HL-60 (cell line): ENCODE results near the gene SPTB.

ENCODE experiments used
- DNase-seq, 2 experiments: peaks; one replicate each; pipeline ENCODE4 v3.0.0-alpha.2; 2010 to 2020; ENCODE audit warnings: low read depth in 1 of 2, low spot score in 1 of 2
- H3K27ac ChIP-seq: fragments of 250-450 bp; sonication (Bioruptor Pico); replicated peaks from 2 replicates; pipeline ENCODE4 v1.5.1; 2020; ENCODE audit warnings: mild to moderate bottlenecking, moderate library complexity
- H3K27me3 ChIP-seq: fragments of 250-450 bp; sonication (Bioruptor Pico); 2 replicates; pipeline ENCODE4 v1.5.1; 2021; ENCODE audit warnings: mild to moderate bottlenecking, moderate library complexity; ENCODE audit not compliant: insufficient read depth, poor library complexity, severe bottlenecking
- H3K4me3 ChIP-seq: replicated peaks from 2 replicates; pipeline ENCODE4 v1.5.1; 2011; ENCODE audit warnings: mild to moderate bottlenecking, control low read depth, low read length; ENCODE audit not compliant: insufficient read depth
- CTCF ChIP-seq: IDR thresholded peaks from one replicate; pipeline ENCODE4 v1.5.1; 2011; ENCODE audit warnings: low read length, control low read depth, inconsistent platforms; ENCODE audit not compliant: insufficient read depth
- GABPA ChIP-seq: IDR thresholded peaks from 2 replicates; pipeline ENCODE4 v1.6.1; 2012; ENCODE audit warnings: low read depth
- POLR2AphosphoS5 ChIP-seq: IDR thresholded peaks from 2 replicates; pipeline ENCODE4 v1.6.1; 2012; ENCODE audit warnings: low read depth
- REST ChIP-seq: IDR thresholded peaks from 2 replicates; pipeline ENCODE4 v1.6.1; 2012; ENCODE audit warnings: low read depth; ENCODE audit not compliant: insufficient replicate concordance
- SPI1 ChIP-seq: IDR thresholded peaks from 2 replicates; pipeline ENCODE4 v1.6.1; 2012; ENCODE audit warnings: low read depth, mild to moderate bottlenecking, borderline replicate concordance

Gene SPTB

GRCh38 chr14:64912261-64912660 is 32.6 kb upstream of the SPTB start:
- TF ChIP-seq CTCF (no peak), POLR2AphosphoS5 (no peak), GABPA (no peak), SPI1 (no peak), REST (no peak)
- Histone ChIP-seq H3K27ac (no peak overlapping the region), H3K4me3 (no peak overlapping the region), H3K27me3 (no peaks in the 10 kb centered on the region)
- no peak for DNase-seq

GRCh38 chr14:64910847-64911495 is 31.3 kb upstream of the SPTB start:
- H3K4me3 ChIP-seq, result no peak overlapping the region
- no peaks in the 10 kb centered on the region for H3K27me3 ChIP-seq
- TF ChIP-seq CTCF (peak; percentile 13), REST (no peak), SPI1 (no peak)
- DNase-seq, result no peak
- H3K27ac ChIP-seq, result no peak overlapping the region

- no peak overlapping the region for H3K4me3 ChIP-seq
- H3K27ac ChIP-seq, result no peak overlapping the region
- no peaks in the 10 kb centered on the region for H3K27me3 ChIP-seq
- no peak for DNase-seq
- TF ChIP-seq POLR2AphosphoS5, result no peak
- no peak for TF ChIP-seq GABPA
- no peak for TF ChIP-seq SPI1
- TF ChIP-seq CTCF, result no peak
- TF ChIP-seq REST, result no peak
Measured at GRCh38 chr14:64906022-64906421, 26.3 kb upstream of the SPTB start.
